Kidney (tissue), 14 donors: ENCODE results near the gene SH2D1B. TPM values are rescaled to one million over a fixed set of nuclear protein-coding genes. Genes with fewer than 3 reads are reported as not detected.

Experiments
- DNase-seq, 5 donors: peaks; one replicate each; pipeline ENCODE4 v3.0.0-alpha.2; 2013 to 2020
- FAIRE-seq: peaks from 2 replicates; lab custom pipeline; 2012; peaks lifted over from hg19 to GRCh38; lab: Jason Lieb, UNC
- H3K27ac ChIP-seq, 2 donors: one replicate each; pipeline ENCODE4 v1.7.0; 2013; ENCODE audit warnings: low read depth in 2 of 2, low read length in 2 of 2, inconsistent platforms in 1 of 2
- H3K27me3 ChIP-seq: one replicate; pipeline ENCODE4 v1.7.1; 2013; ENCODE audit warnings: low read length, inconsistent platforms; ENCODE audit not compliant: control insufficient read depth, insufficient read depth
- H3K36me3 ChIP-seq, 3 donors: one replicate each; pipeline versions ENCODE4 v1.7.0 to v1.7.1; 2013; ENCODE audit warnings: low read length in 3 of 3, control low read depth in 1 of 3, inconsistent platforms in 1 of 3; ENCODE audit not compliant: insufficient read depth in 3 of 3, control insufficient read depth in 2 of 3
- H3K4me1 ChIP-seq, 3 donors: one replicate each; pipeline versions ENCODE4 v1.7.0 to v1.7.1; 2013; ENCODE audit warnings: low read length in 3 of 3, inconsistent platforms in 1 of 3, low read depth in 1 of 3; ENCODE audit not compliant: control insufficient read depth in 2 of 3, insufficient read depth in 2 of 3
- H3K4me3 ChIP-seq, 3 donors: one replicate each; pipeline versions ENCODE4 v1.7.0 to v1.8.1; 2013; ENCODE audit warnings: low read length in 3 of 3, control low read depth in 1 of 3, inconsistent platforms in 1 of 3
- H3K9ac ChIP-seq, 3 donors: one replicate each; pipeline versions ENCODE4 v1.7.0 to v1.7.1; 2013; ENCODE audit warnings: low read length in 3 of 3, control low read depth in 1 of 3, inconsistent platforms in 1 of 3
- H3K9me3 ChIP-seq, 3 donors: one replicate each; pipeline versions ENCODE4 v1.7.0 to v1.7.1; 2013; ENCODE audit warnings: low read length in 3 of 3, control low read depth in 1 of 3, inconsistent platforms in 1 of 3; ENCODE audit not compliant: control insufficient read depth in 2 of 3, insufficient read depth in 1 of 3
- intact Hi-C: fragments of 100-400 bp; cut with DNase I; formaldehyde crosslinking; loops from one replicate; pipeline ENCODE4 v1.11.1; 2022
- polyA plus RNA-seq: library from polyadenylated mRNA; stranded (reverse); fragments of 350-450 nt; fragmentation: Illumina TruSeq; extraction: RNeasy Lipid Tissue Mini Kit (QIAGEN cat#74804); gene quantifications from one replicate; pipeline ENCODE4 v1.2.3, GENCODE V29; 2014; ENCODE audit warnings: low read depth, low replicate concordance; ENCODE audit not compliant: insufficient read depth
- total RNA-seq: library from RNA; stranded (reverse); fragmentation: NEBNext Ultra II Directional; extraction: Animal tissue kit (Norgen Biotek cat#: 25700); gene quantifications from one replicate; pipeline ENCODE4 v1.2.1, GENCODE V29; 2021
- TF ChIP-seq, protein P1 (sequence below): IDR thresholded peaks from 3 replicates; pipeline ENCODE4 v1.5.1; 2012; ENCODE audit warnings: mild to moderate bottlenecking, moderate library complexity, borderline replicate concordance; ENCODE audit not compliant: insufficient read depth; ENCODE audit errors: extremely low read depth
- donor health status: control.
- donor health status: control.
- donor health status: control.
- donor health status: control.
- donor health status: control.
- donor health status: DM: yes; HTN: yes; CAD: no.
- donor health status: Normal renal cell carcinoma (clear cell type).

Gene SH2D1B
- total and polyA plus RNA-seq, 2 donors from 2014 or later = 0.76 TPM; not detected in 1

DNA sequence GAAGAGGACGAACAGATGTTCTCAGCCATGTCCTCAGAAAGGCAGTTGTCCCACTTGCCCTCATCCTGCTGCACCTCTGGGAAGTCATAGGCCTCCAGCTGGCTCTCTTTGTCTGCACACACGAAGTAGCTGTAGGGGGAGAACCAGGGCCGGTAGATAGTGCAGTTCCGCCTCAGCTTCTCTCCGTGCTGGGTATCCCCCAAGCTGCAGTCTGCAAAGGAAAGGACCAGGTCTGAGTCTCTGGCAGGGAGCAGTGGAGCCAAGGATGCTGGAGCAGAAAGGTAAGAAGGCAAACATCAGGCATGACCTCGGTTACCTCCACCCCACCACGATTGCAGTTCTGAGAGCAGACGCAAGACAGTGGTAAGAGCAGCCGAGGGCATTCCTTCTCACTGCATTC is 37.5 kb downstream of the SH2D1B start:
- Histone ChIP-seq H3K4me1 (no peaks in the 10 kb centered on the region), H3K27ac (no peak overlapping the region), H3K27me3 (no peaks in the 10 kb centered on the region), H3K4me3 (no peak overlapping the region), H3K9ac (no peak overlapping the region), H3K9me3 (no peaks in the 10 kb centered on the region), H3K36me3 (peaks cover 0 to 4% (median 0%) of the 10 kb centered on the region in 3 donors)
- FAIRE-seq = no peak
- DNase-seq = no peak
- TF ChIP-seq, protein P1, sequence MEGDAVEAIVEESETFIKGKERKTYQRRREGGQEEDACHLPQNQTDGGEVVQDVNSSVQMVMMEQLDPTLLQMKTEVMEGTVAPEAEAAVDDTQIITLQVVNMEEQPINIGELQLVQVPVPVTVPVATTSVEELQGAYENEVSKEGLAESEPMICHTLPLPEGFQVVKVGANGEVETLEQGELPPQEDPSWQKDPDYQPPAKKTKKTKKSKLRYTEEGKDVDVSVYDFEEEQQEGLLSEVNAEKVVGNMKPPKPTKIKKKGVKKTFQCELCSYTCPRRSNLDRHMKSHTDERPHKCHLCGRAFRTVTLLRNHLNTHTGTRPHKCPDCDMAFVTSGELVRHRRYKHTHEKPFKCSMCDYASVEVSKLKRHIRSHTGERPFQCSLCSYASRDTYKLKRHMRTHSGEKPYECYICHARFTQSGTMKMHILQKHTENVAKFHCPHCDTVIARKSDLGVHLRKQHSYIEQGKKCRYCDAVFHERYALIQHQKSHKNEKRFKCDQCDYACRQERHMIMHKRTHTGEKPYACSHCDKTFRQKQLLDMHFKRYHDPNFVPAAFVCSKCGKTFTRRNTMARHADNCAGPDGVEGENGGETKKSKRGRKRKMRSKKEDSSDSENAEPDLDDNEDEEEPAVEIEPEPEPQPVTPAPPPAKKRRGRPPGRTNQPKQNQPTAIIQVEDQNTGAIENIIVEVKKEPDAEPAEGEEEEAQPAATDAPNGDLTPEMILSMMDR = no peak
- intact Hi-C loops = loop anchor here (10.0 kb wide), 1 partner anchor 320 kb away; no protein-coding TSS in a partner anchor

GRCh38 chr1:162373541-162374260 is 38.2 kb downstream of the SH2D1B start:
- FAIRE-seq = no peak
- no peak overlapping the region for H3K4me3 ChIP-seq
- no peaks in the 10 kb centered on the region for H3K4me1 ChIP-seq
- H3K27me3 ChIP-seq = no peaks in the 10 kb centered on the region
- TF ChIP-seq, protein P1 = no peak
- peaks cover 0 to 4% (median 0%) of the 10 kb centered on the region in 3 donors for H3K36me3 ChIP-seq
- intact Hi-C loops = loop anchor here (10.0 kb wide), 1 partner anchor 319 kb away; no protein-coding TSS in a partner anchor
- no peak for DNase-seq
- H3K9me3 ChIP-seq = no peaks in the 10 kb centered on the region
- H3K27ac ChIP-seq = no peak overlapping the region
- no peak overlapping the region for H3K9ac ChIP-seq

DNA sequence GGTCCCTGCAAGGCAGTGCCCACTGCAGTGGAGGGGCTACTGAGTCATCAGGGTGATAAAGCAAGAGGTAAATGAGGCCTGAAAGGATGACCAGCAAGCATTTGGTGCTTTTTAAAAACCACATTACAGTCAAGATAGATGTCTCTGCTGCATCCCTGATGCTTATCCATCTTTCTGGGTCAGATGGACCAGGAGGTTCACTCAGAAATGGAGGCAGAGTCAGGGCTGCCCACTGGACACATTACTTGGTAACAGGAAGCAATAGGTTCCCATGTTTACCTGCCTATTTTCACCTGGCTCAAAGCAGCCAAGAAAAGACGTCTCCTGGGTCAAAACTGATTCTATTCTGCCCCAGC is 38.9 kb downstream of the SH2D1B start:
- no peaks in the 10 kb centered on the region for H3K4me1 ChIP-seq
- TF ChIP-seq, protein P1 = no peak
- no peak for FAIRE-seq

More for the DNA sequence above, 38.9 kb downstream of the SH2D1B start:
- peaks cover 0 to 3% (median 0%) of the 10 kb centered on the region in 3 donors for H3K36me3 ChIP-seq
- DNase-seq = no peak
- H3K27ac ChIP-seq = no peak overlapping the region
- no peak overlapping the region for H3K4me3 ChIP-seq
- no peaks in the 10 kb centered on the region for H3K9me3 ChIP-seq
- intact Hi-C loops = loop anchor here (10.0 kb wide), 1 partner anchor 318 kb away; no protein-coding TSS in a partner anchor
- H3K9ac ChIP-seq = no peak overlapping the region
- H3K27me3 ChIP-seq = no peaks in the 10 kb centered on the region
